Bronchial epithelial cell (primary cell): ENCODE measurements around the gene UQCRFS1. TPM values are rescaled to one million over a fixed set of nuclear protein-coding genes. Genes with fewer than 3 reads are reported as not detected.
"Not testable (repeated sequence)": the region's sequence is repeated elsewhere in the genome, so short reads cannot be mapped to it uniquely, and the experiment has no call there.

Source experiments
- DNase-seq: peaks from one replicate; pipeline ENCODE4 v3.0.0-alpha.2; 2010; ENCODE audit warnings: low read depth
- FAIRE-seq: peaks from 2 replicates; lab custom pipeline; 2011; peaks lifted over from hg19 to GRCh38; lab: Jason Lieb, UNC
- H3K27me3 ChIP-seq: 2 replicates; pipeline ENCODE4 v1.5.1; 2011; ENCODE audit warnings: low read length; ENCODE audit not compliant: control insufficient read depth, insufficient read depth
- H3K36me3 ChIP-seq: 2 replicates; pipeline ENCODE4 v1.5.1; 2011; ENCODE audit warnings: low read length; ENCODE audit not compliant: control insufficient read depth, insufficient read depth
- H3K4me3 ChIP-seq: 2 replicates; pipeline ENCODE4 v1.5.1; 2011; ENCODE audit warnings: mild to moderate bottlenecking, low read depth, low read length, control low read depth
- CTCF ChIP-seq: IDR thresholded peaks from 2 replicates; pipeline ENCODE4 v1.5.1; 2011; ENCODE audit warnings: mild to moderate bottlenecking, moderate library complexity, low read length, control low read depth, inconsistent platforms; ENCODE audit not compliant: insufficient read depth, severe bottlenecking
- total RNA-seq: library from RNA; depleted of rRNA; stranded (reverse); fragments of >200 nt; gene quantifications from 2 replicates; pipeline ENCODE4 v1.2.1, GENCODE V29; 2014

UQCRFS1 gene
- total RNA-seq, 1 donor from 2014 or later, result 26.1 TPM

GRCh38 chr19:29256516-29256915 lies 43.6 kb upstream of the UQCRFS1 start:
- FAIRE-seq (no peak), DNase-seq (no peak)
- Histone ChIP-seq H3K4me3 (no peak overlapping the region), H3K36me3 (no peaks in the 10 kb centered on the region), H3K27me3 (no peaks in the 10 kb centered on the region)
- no peak for TF ChIP-seq CTCF

GRCh38 chr19:29255912-29256311 lies 43.0 kb upstream of the UQCRFS1 start:
- TF ChIP-seq CTCF, result no peak
- H3K4me3 ChIP-seq, result no peak overlapping the region
- H3K27me3 ChIP-seq, result no peaks in the 10 kb centered on the region
- no peak for DNase-seq
- no peak for FAIRE-seq
- H3K36me3 ChIP-seq, result no peaks in the 10 kb centered on the region

GRCh38 chr19:29255006-29255405 lies 42.1 kb upstream of the UQCRFS1 start:
- FAIRE-seq (no peak), DNase-seq (no peak)
- no peak overlapping the region for H3K4me3 ChIP-seq
- TF ChIP-seq CTCF, result no peak
- H3K36me3 ChIP-seq, result no peaks in the 10 kb centered on the region
- H3K27me3 ChIP-seq, result no peaks in the 10 kb centered on the region

- not testable (repeated sequence) for H3K27me3 ChIP-seq, DNase-seq, FAIRE-seq, H3K36me3 ChIP-seq, H3K4me3 ChIP-seq
Measured at GRCh38 chr19:29249798-29250197, 36.8 kb upstream of the UQCRFS1 start.

GRCh38 chr19:29248332-29248844 lies 35.4 kb upstream of the UQCRFS1 start:
- no peak for DNase-seq
- no peak for TF ChIP-seq CTCF
- FAIRE-seq, result no peak
- no peaks in the 10 kb centered on the region for H3K36me3 ChIP-seq
- no peaks in the 10 kb centered on the region for H3K27me3 ChIP-seq
- H3K4me3 ChIP-seq, result no peak overlapping the region

GRCh38 chr19:29247872-29248271 lies 34.9 kb upstream of the UQCRFS1 start:
- TF ChIP-seq CTCF, result no peak
- Histone ChIP-seq H3K36me3 (no peaks in the 10 kb centered on the region), H3K27me3 (no peaks in the 10 kb centered on the region), H3K4me3 (no peak overlapping the region)
- no peak for FAIRE-seq
- no peak for DNase-seq
